ENCODE results near the gene WDR44. TPM values are rescaled to one million over a fixed set of nuclear protein-coding genes. Genes with fewer than 3 reads are reported as not detected.

Gene WDR44
- total RNA-seq, 1 experiment from 2014 or later: 12.4 TPM

GRCh38 chrX:118367338-118367737 lies 21.4 kb downstream of the WDR44 start:
- no peak for TF ChIP-seq EZH2 (IDR thresholded peaks at IDR 0.05; ENCODE audit: borderline replicate concordance, low read depth, low read length, poor library complexity, severe bottlenecking)
- TF ChIP-seq, protein P1, sequence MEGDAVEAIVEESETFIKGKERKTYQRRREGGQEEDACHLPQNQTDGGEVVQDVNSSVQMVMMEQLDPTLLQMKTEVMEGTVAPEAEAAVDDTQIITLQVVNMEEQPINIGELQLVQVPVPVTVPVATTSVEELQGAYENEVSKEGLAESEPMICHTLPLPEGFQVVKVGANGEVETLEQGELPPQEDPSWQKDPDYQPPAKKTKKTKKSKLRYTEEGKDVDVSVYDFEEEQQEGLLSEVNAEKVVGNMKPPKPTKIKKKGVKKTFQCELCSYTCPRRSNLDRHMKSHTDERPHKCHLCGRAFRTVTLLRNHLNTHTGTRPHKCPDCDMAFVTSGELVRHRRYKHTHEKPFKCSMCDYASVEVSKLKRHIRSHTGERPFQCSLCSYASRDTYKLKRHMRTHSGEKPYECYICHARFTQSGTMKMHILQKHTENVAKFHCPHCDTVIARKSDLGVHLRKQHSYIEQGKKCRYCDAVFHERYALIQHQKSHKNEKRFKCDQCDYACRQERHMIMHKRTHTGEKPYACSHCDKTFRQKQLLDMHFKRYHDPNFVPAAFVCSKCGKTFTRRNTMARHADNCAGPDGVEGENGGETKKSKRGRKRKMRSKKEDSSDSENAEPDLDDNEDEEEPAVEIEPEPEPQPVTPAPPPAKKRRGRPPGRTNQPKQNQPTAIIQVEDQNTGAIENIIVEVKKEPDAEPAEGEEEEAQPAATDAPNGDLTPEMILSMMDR (conservative IDR thresholded peaks at IDR 0.05; ENCODE audit: low read depth, low read length): no peak
- BruUV-seq (replicated peaks): no TSS peak
- Histone ChIP-seq H3K4me3 (ENCODE audit: low read depth, low read length, poor library complexity, severe bottlenecking) (no peak overlapping the region), H3K36me3 (ENCODE audit: insufficient read depth, low read length, poor library complexity, severe bottlenecking) (no peaks in the 10 kb centered on the region), H3K9me3 (ENCODE audit: low read depth, low read length, poor library complexity, severe bottlenecking) (no peaks in the 10 kb centered on the region), H3K27me3 (replicated peaks; ENCODE audit: insufficient read depth, low read depth, low read length, poor library complexity) (no peaks in the 10 kb centered on the region), H3K4me1 (ENCODE audit: insufficient read depth, low read length, poor library complexity, severe bottlenecking) (no peaks in the 10 kb centered on the region), H3K27ac (ENCODE audit: low read depth, low read length, poor library complexity, severe bottlenecking) (no peak overlapping the region)
- no peak for DNase-seq (ENCODE audit: low spot score)
- CTCF ChIA-PET: no interaction called here
- POLR2A ChIA-PET (ENCODE audit: low non-redundant PET): no interaction called here
- intact Hi-C loops (cut with micrococcal nuclease; ENCODE audit: unreplicated experiment): no loop called here

DNA sequence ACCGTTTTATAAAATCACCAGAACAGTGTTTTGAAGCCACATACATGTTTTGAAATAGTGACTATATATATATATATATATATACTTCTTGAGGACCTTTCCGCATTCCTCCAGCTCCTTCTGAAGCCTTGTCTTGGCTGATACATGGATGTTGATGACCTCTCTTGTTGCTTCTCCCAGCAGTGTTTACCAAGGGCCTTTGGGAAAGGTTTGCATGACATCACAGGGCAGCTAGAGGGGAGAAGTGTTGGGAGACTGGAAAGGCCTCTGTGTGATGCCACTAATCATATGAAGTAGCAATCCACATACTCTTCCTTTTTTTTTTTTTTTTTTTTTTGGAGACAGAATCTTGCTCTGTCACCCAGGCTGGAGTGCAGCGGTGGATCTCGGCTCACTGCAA lies 22.5 kb downstream of the WDR44 start:
- BruUV-seq (replicated peaks): no TSS peak
- no peak for DNase-seq (ENCODE audit: low spot score)
- Histone ChIP-seq H3K4me1 (ENCODE audit: insufficient read depth, low read length, poor library complexity, severe bottlenecking) (no peaks in the 10 kb centered on the region), H3K36me3 (ENCODE audit: insufficient read depth, low read length, poor library complexity, severe bottlenecking) (no peaks in the 10 kb centered on the region), H3K27ac (ENCODE audit: low read depth, low read length, poor library complexity, severe bottlenecking) (no peak overlapping the region), H3K4me3 (ENCODE audit: low read depth, low read length, poor library complexity, severe bottlenecking) (no peak overlapping the region), H3K9me3 (ENCODE audit: low read depth, low read length, poor library complexity, severe bottlenecking) (no peaks in the 10 kb centered on the region), H3K27me3 (replicated peaks; ENCODE audit: insufficient read depth, low read depth, low read length, poor library complexity) (no peaks in the 10 kb centered on the region)
- TF ChIP-seq, protein P1 (conservative IDR thresholded peaks at IDR 0.05; ENCODE audit: low read depth, low read length): no peak
- no peak for TF ChIP-seq EZH2 (IDR thresholded peaks at IDR 0.05; ENCODE audit: borderline replicate concordance, low read depth, low read length, poor library complexity, severe bottlenecking)
- POLR2A ChIA-PET (ENCODE audit: low non-redundant PET): no interaction called here
- CTCF ChIA-PET: no interaction called here
- intact Hi-C loops (cut with micrococcal nuclease; ENCODE audit: unreplicated experiment): no loop called here

GRCh38 chrX:118370921-118371624 lies 25.2 kb downstream of the WDR44 start:
- no peaks in the 10 kb centered on the region for H3K4me1 ChIP-seq (ENCODE audit: insufficient read depth, low read length, poor library complexity, severe bottlenecking)
- TF ChIP-seq, protein P1 (conservative IDR thresholded peaks at IDR 0.05; ENCODE audit: low read depth, low read length): no peak
- TF ChIP-seq EZH2 (IDR thresholded peaks at IDR 0.05; ENCODE audit: borderline replicate concordance, low read depth, low read length, poor library complexity, severe bottlenecking): no peak
- H3K4me3 ChIP-seq (ENCODE audit: low read depth, low read length, poor library complexity, severe bottlenecking): no peak overlapping the region
- no peak overlapping the region for H3K27ac ChIP-seq (ENCODE audit: low read depth, low read length, poor library complexity, severe bottlenecking)
- intact Hi-C loops (cut with micrococcal nuclease; ENCODE audit: unreplicated experiment): no loop called here
- ChIA-PET CTCF (no interaction called here), POLR2A (ENCODE audit: low non-redundant PET) (no interaction called here)
- H3K27me3 ChIP-seq (replicated peaks; ENCODE audit: insufficient read depth, low read depth, low read length, poor library complexity): no peaks in the 10 kb centered on the region
- H3K9me3 ChIP-seq (ENCODE audit: low read depth, low read length, poor library complexity, severe bottlenecking): no peaks in the 10 kb centered on the region
- no peaks in the 10 kb centered on the region for H3K36me3 ChIP-seq (ENCODE audit: insufficient read depth, low read length, poor library complexity, severe bottlenecking)
- BruUV-seq (replicated peaks): no TSS peak
- DNase-seq (ENCODE audit: low spot score): no peak
